Astrocyte (in vitro differentiated cells and primary cell): Measurements from ENCODE around the gene IFNE. TPM values are rescaled to one million over a fixed set of nuclear protein-coding genes. Genes with fewer than 3 reads are reported as not detected.
"Not testable (repeated sequence)": the region's sequence is repeated elsewhere in the genome, so short reads cannot be mapped to it uniquely, and the experiment has no call there.

Experiments used
- DNase-seq: peaks from one replicate; pipeline ENCODE4 v3.0.0-alpha.2; 2010; ENCODE audit warnings: low read depth
- FAIRE-seq: peaks from 2 replicates; lab custom pipeline; 2011; peaks lifted over from hg19 to GRCh38; lab: Jason Lieb, UNC
- H2AFZ ChIP-seq: 2 replicates; pipeline ENCODE4 v1.6.0; 2012; ENCODE audit warnings: low read depth, low read length, inconsistent platforms
- H3K27ac ChIP-seq: 2 replicates; pipeline ENCODE4 v1.5.1; 2011; ENCODE audit warnings: low read depth, low read length, inconsistent platforms
- H3K27me3 ChIP-seq: 2 replicates; pipeline ENCODE4 v1.6.0; 2011; ENCODE audit warnings: low read length, inconsistent platforms; ENCODE audit not compliant: insufficient read depth
- H3K36me3 ChIP-seq: 2 replicates; pipeline ENCODE4 v1.5.1; 2011; ENCODE audit warnings: low read length, inconsistent platforms; ENCODE audit not compliant: insufficient read depth
- H3K4me1 ChIP-seq: 2 replicates; pipeline ENCODE4 v1.5.1; 2011; ENCODE audit warnings: low read length, inconsistent platforms; ENCODE audit not compliant: insufficient read depth
- H3K4me2 ChIP-seq: 2 replicates; pipeline ENCODE4 v1.6.0; 2012; ENCODE audit warnings: low read length, inconsistent platforms
- H3K4me3 ChIP-seq: 2 replicates; pipeline ENCODE4 v1.5.1; 2011; ENCODE audit warnings: low read depth, mild to moderate bottlenecking, low read length, inconsistent platforms; ENCODE audit not compliant: insufficient read depth
- H3K79me2 ChIP-seq: 2 replicates; pipeline ENCODE4 v1.6.0; 2012; ENCODE audit warnings: mild to moderate bottlenecking, low read length, inconsistent platforms; ENCODE audit not compliant: insufficient read depth
- H3K9ac ChIP-seq: 2 replicates; pipeline ENCODE4 v1.6.0; 2012; ENCODE audit warnings: mild to moderate bottlenecking, low read length, inconsistent platforms
- H3K9me3 ChIP-seq: 2 replicates; pipeline ENCODE4 v1.5.1; 2012; ENCODE audit warnings: low read depth, mild to moderate bottlenecking, low read length, inconsistent platforms; ENCODE audit not compliant: insufficient read depth
- H4K20me1 ChIP-seq: 2 replicates; pipeline ENCODE4 v1.6.0; 2012; ENCODE audit warnings: low read length, inconsistent platforms; ENCODE audit not compliant: insufficient read depth
- H3K27ac Mint-ChIP-seq: one replicate; pipeline ENCODE4 v1.8.0; 2021; ENCODE audit warnings: mild to moderate bottlenecking, mixed read lengths; ENCODE audit not compliant: unreplicated experiment
- H3K27me3 Mint-ChIP-seq: one replicate; pipeline ENCODE4 v1.8.0; 2021; ENCODE audit warnings: low read depth, mixed read lengths; ENCODE audit not compliant: unreplicated experiment
- H3K36me3 Mint-ChIP-seq: one replicate; pipeline ENCODE4 v1.8.0; 2021; ENCODE audit warnings: low read depth, mixed read lengths; ENCODE audit not compliant: unreplicated experiment
- H3K4me1 Mint-ChIP-seq: one replicate; pipeline ENCODE4 v1.8.0; 2021; ENCODE audit warnings: low read depth, mixed read lengths; ENCODE audit not compliant: unreplicated experiment
- H3K4me3 Mint-ChIP-seq: one replicate; pipeline ENCODE4 v1.8.0; 2021; ENCODE audit warnings: mild to moderate bottlenecking, moderate library complexity, mixed read lengths; ENCODE audit not compliant: unreplicated experiment
- H3K9me3 Mint-ChIP-seq: one replicate; pipeline ENCODE4 v1.8.0; 2021; ENCODE audit warnings: mild to moderate bottlenecking, mixed read lengths; ENCODE audit not compliant: unreplicated experiment
- EZH2 ChIP-seq: IDR thresholded peaks from 2 replicates; pipeline ENCODE4 v1.6.1; 2012; ENCODE audit warnings: mild to moderate bottlenecking, low read length, inconsistent platforms; ENCODE audit not compliant: insufficient read depth
- total RNA-seq: library from RNA; stranded (reverse); gene quantifications from 2 replicates; pipeline ENCODE4 v1.2.1, GENCODE V29; 2021
- TF ChIP-seq, protein P1 (sequence below): IDR thresholded peaks from 2 replicates; pipeline ENCODE4 v1.5.1; 2011; ENCODE audit warnings: low read depth, mild to moderate bottlenecking, inconsistent platforms, low read length, moderate library complexity; ENCODE audit not compliant: insufficient read depth

IFNE gene
- total RNA-seq, 1 donor from 2014 or later: 0.57 TPM

DNA sequence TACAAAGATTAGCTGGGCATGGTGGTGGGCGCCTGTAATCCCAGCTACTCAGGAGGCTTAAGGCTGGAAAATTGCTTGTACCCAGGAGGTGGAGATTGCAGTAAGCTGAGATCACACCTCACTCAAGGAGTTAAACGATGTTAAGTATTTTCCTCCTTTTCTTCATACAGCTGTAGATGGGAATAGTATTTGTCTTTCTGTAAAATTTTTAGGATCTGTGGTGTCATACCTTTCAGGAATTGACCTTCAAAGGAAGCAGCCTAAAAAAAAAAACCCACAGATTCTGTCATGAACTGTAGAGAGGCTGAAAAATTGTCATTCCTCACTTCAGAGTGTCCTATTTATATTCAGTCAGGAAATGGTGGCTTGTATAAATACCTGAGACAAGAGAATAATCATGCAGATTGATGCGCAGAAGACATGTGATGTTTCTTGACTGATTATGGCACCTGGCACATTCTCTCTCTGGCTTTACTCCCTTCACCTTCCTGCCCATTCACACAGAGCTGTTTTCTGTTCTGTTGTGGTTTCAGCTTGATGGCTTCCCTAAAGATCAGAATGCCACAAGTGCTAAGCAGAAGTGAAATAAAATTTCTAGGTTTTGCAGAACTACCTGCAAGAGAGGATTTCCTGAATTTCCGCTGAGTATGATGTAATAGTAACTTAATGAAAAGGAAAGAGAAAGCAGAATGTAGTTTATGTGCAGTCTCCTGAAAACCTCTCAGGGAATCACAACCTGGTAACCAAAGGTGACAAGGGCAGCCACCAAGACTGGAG, 38.1 kb downstream of the IFNE start:
- no peak overlapping the region for H3K27ac Mint-ChIP-seq
- no peak overlapping the region for H3K4me3 ChIP-seq
- H3K9me3 ChIP-seq: no peaks in the 10 kb centered on the region
- no peaks in the 10 kb centered on the region for H3K36me3 Mint-ChIP-seq
- no peaks in the 10 kb centered on the region for H3K79me2 ChIP-seq
- no peaks in the 10 kb centered on the region for H3K9me3 Mint-ChIP-seq
- DNase-seq (no peak), FAIRE-seq (no peak)
- H3K27me3 Mint-ChIP-seq: peaks cover 3% of the 10 kb centered on the region
- no peaks in the 10 kb centered on the region for H3K36me3 ChIP-seq
- TF ChIP-seq, protein P1, sequence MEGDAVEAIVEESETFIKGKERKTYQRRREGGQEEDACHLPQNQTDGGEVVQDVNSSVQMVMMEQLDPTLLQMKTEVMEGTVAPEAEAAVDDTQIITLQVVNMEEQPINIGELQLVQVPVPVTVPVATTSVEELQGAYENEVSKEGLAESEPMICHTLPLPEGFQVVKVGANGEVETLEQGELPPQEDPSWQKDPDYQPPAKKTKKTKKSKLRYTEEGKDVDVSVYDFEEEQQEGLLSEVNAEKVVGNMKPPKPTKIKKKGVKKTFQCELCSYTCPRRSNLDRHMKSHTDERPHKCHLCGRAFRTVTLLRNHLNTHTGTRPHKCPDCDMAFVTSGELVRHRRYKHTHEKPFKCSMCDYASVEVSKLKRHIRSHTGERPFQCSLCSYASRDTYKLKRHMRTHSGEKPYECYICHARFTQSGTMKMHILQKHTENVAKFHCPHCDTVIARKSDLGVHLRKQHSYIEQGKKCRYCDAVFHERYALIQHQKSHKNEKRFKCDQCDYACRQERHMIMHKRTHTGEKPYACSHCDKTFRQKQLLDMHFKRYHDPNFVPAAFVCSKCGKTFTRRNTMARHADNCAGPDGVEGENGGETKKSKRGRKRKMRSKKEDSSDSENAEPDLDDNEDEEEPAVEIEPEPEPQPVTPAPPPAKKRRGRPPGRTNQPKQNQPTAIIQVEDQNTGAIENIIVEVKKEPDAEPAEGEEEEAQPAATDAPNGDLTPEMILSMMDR: no peak
- TF ChIP-seq EZH2: no peak
- no peak overlapping the region for H3K27ac ChIP-seq
- no peak overlapping the region for H3K9ac ChIP-seq
- H3K27me3 ChIP-seq: no peaks in the 10 kb centered on the region
- H2AFZ ChIP-seq: no peak overlapping the region
- H3K4me1 Mint-ChIP-seq: no peaks in the 10 kb centered on the region
- no peak overlapping the region for H3K4me3 Mint-ChIP-seq
- H3K4me1 ChIP-seq: no peaks in the 10 kb centered on the region
- no peaks in the 10 kb centered on the region for H4K20me1 ChIP-seq
- no peak overlapping the region for H3K4me2 ChIP-seq

DNA sequence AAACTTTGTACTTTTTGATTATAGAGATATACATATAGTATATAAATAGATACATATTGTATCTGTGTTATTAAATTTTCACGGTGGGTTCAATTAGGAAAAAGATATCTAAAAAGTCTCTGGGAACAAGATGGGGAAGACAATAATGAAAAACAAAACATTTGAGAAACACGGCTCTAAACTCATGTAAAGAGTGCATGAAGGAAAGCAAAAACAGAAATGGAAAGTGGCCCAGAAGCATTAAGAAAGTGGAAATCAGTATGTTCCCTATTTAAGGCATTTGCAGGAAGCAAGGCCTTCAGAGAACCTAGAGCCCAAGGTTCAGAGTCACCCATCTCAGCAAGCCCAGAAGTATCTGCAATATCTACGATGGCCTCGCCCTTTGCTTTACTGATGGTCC, 42.0 kb downstream of the IFNE start, which contains the start of gene IFNA1:
IFNA1 (plus strand) TSS at position 301 of the 400 bp plus-strand sequence; CDS start at position 370, 69 bp downstream.
- no peak for TF ChIP-seq EZH2
- TF ChIP-seq, protein P1: no peak
- H3K4me2 ChIP-seq: no peak within 1 kb of the TSS
- FAIRE-seq: no peak

GRCh38 chr9:21435015-21435383, 47.1 kb downstream of the IFNE start:
- not testable (repeated sequence) for H3K9me3 ChIP-seq, H3K4me3 ChIP-seq, H3K27ac Mint-ChIP-seq, H2AFZ ChIP-seq, H3K27me3 ChIP-seq, H3K36me3 Mint-ChIP-seq, H3K4me2 ChIP-seq, H3K27ac ChIP-seq, H3K27me3 Mint-ChIP-seq, H3K4me1 ChIP-seq, H3K79me2 ChIP-seq, DNase-seq, H3K9ac ChIP-seq, H3K4me1 Mint-ChIP-seq, H3K4me3 Mint-ChIP-seq, FAIRE-seq, H4K20me1 ChIP-seq, H3K9me3 Mint-ChIP-seq, H3K36me3 ChIP-seq

More for the DNA sequence above, 42.0 kb downstream of the IFNE start, which contains the start of gene IFNA1:
- Mint-ChIP-seq H3K27ac (no peak within 1 kb of the TSS), H3K4me1 (no peaks in the 10 kb centered on the region), H3K4me3 (no peak within 1 kb of the TSS), H3K27me3 (no peaks in the 10 kb centered on the region), H3K9me3 (no peaks in the 10 kb centered on the region), H3K36me3 (no peaks in the 10 kb centered on the region)
- H3K79me2 ChIP-seq: no peaks in the 10 kb centered on the region
- H3K9me3 ChIP-seq: no peaks in the 10 kb centered on the region
- H3K4me1 ChIP-seq: no peaks in the 10 kb centered on the region
- H4K20me1 ChIP-seq: no peaks in the 10 kb centered on the region
- H3K9ac ChIP-seq: no peak within 1 kb of the TSS
- no peak for DNase-seq
- H3K36me3 ChIP-seq: no peaks in the 10 kb centered on the region
- no peak within 1 kb of the TSS for H3K4me3 ChIP-seq
- no peak within 1 kb of the TSS for H3K27ac ChIP-seq
- no peaks in the 10 kb centered on the region for H3K27me3 ChIP-seq
- no peak within 1 kb of the TSS for H2AFZ ChIP-seq
